H1 (cell line): ENCODE results near the gene RNPEPL1. TPM values are rescaled to one million over a fixed set of nuclear protein-coding genes. Genes with fewer than 3 reads are reported as not detected.

ENCODE experiments used
- CTCF ChIA-PET: fragments of 300-600 bp; sonication (Branson Sonifier 250); formaldehyde crosslinking; loops from one replicate; lab custom pipeline; 2021; ENCODE audit not compliant: partially characterized antibody; lab: Charles Lee
- POLR2A ChIA-PET: fragments of 300-600 bp; sonication (Branson Sonifier 250); formaldehyde crosslinking; loops from one replicate; lab custom pipeline; 2021; ENCODE audit warnings: inconsistent platforms; ENCODE audit not compliant: partially characterized antibody; lab: Charles Lee
- DNase-seq, 2 experiments: peaks; one replicate each; pipeline versions ENCODE4 v3.0.0 to v3.0.0-alpha.2; 2010 to 2022; ENCODE audit warnings: low spot score in 2 of 2, low read depth in 1 of 2, mixed read lengths in 1 of 2
- FAIRE-seq: peaks from 2 replicates; lab custom pipeline; 2011; peaks lifted over from hg19 to GRCh38; lab: Jason Lieb, UNC
- H2AFZ ChIP-seq: 2 replicates; pipeline ENCODE4 v1.8.1; 2012; ENCODE audit warnings: low read length, inconsistent platforms
- H2AK5ac ChIP-seq: 2 replicates; pipeline ENCODE4 v1.6.1; 2013; ENCODE audit warnings: low read depth, low read length
- H2BK120ac ChIP-seq: replicated peaks from 2 replicates; pipeline ENCODE3; 2013; ENCODE audit warnings: low read depth, low read length, inconsistent platforms
- H2BK12ac ChIP-seq: 2 replicates; pipeline ENCODE4 v1.6.1; 2013; ENCODE audit warnings: low read depth, low read length
- H2BK15ac ChIP-seq: 2 replicates; pipeline ENCODE4 v1.6.1; 2013; ENCODE audit warnings: low read length
- H2BK20ac ChIP-seq: 2 replicates; pipeline ENCODE4 v1.6.1; 2013; ENCODE audit warnings: low read length
- H2BK5ac ChIP-seq: 2 replicates; pipeline ENCODE4 v1.6.1; 2013; ENCODE audit warnings: low read depth, low read length
- H3K14ac ChIP-seq: 2 replicates; pipeline ENCODE4 v1.6.1; 2013; ENCODE audit warnings: inconsistent platforms; ENCODE audit not compliant: insufficient read length
- H3K18ac ChIP-seq: 2 replicates; pipeline ENCODE4 v1.6.1; 2013; ENCODE audit warnings: low read length; ENCODE audit errors: extremely low read depth
- H3K23ac ChIP-seq: 2 replicates; pipeline ENCODE4 v1.6.1; 2013; ENCODE audit warnings: inconsistent platforms; ENCODE audit not compliant: insufficient read length
- H3K23me2 ChIP-seq: 2 replicates; pipeline ENCODE4 v1.6.1; 2013; ENCODE audit warnings: low read depth, low read length
- H3K27ac ChIP-seq: 2 replicates; pipeline ENCODE4 v1.6.1; 2011; ENCODE audit warnings: low read depth, low read length, inconsistent platforms
- H3K27me3 ChIP-seq, 4 experiments: replicated peaks in 1 of 4; 1 replicate in 1 of 4; 2 replicates in 3 of 4; pipeline versions ENCODE4 v1.6.1 to v1.8.1; 2011 to 2013; ENCODE audit warnings: low read length in 3 of 4, mild to moderate bottlenecking in 3 of 4, inconsistent platforms in 2 of 4, mixed read lengths in 2 of 4, moderate library complexity in 1 of 4; ENCODE audit not compliant: control insufficient read depth in 3 of 4, insufficient read depth in 3 of 4; ENCODE audit errors: extremely low read depth in 1 of 4
- H3K36me3 ChIP-seq, 4 experiments: 2 replicates each; pipeline versions ENCODE4 v1.6.1 to v1.8.1; 2011 to 2013; ENCODE audit warnings: mild to moderate bottlenecking in 4 of 4, low read length in 3 of 4, moderate library complexity in 2 of 4, control low read depth in 1 of 4, inconsistent platforms in 1 of 4; ENCODE audit not compliant: insufficient read depth in 4 of 4, control insufficient read depth in 2 of 4
- H3K4ac ChIP-seq: replicated peaks from 2 replicates; pipeline ENCODE3; 2013; ENCODE audit warnings: low read length, low read depth, mixed read lengths, inconsistent platforms; ENCODE audit not compliant: insufficient read length
- H3K4me1 ChIP-seq, 4 experiments: replicated peaks in 1 of 4; 1 replicate in 1 of 4; 2 replicates in 3 of 4; pipeline versions ENCODE4 v1.6.1 to v1.8.1; 2011 to 2013; ENCODE audit warnings: low read length in 3 of 4, inconsistent platforms in 2 of 4, mixed read lengths in 1 of 4; ENCODE audit not compliant: insufficient read depth in 4 of 4, control insufficient read depth in 3 of 4
- H3K4me2 ChIP-seq, 2 experiments: 2 replicates each; pipeline versions ENCODE4 v1.6.1 to v1.8.1; 2011 to 2013; ENCODE audit warnings: low read depth in 2 of 2, low read length in 2 of 2, control low read depth in 1 of 2, inconsistent platforms in 1 of 2, mild to moderate bottlenecking in 1 of 2; ENCODE audit not compliant: insufficient read depth in 1 of 2
- H3K4me3 ChIP-seq, 4 experiments: fragments of 200-600, 300-600 bp in 1 of 4; sonication (generic), shearing (Covaris generic), sonication (Bioruptor Twin) in 1 of 4; 2 replicates each; pipeline versions ENCODE4 v1.5.1 to v1.8.1; 2011 to 2016; ENCODE audit warnings: low read length in 4 of 4, low read depth in 3 of 4, control low read depth in 2 of 4, inconsistent platforms in 2 of 4, mild to moderate bottlenecking in 2 of 4, mixed read lengths in 1 of 4, moderate library complexity in 1 of 4; ENCODE audit not compliant: insufficient read depth in 2 of 4; ENCODE audit errors: extremely low read depth in 1 of 4
- H3K56ac ChIP-seq: replicated peaks from 2 replicates; pipeline ENCODE3; 2013; ENCODE audit warnings: low read depth, mild to moderate bottlenecking, mixed read lengths, low read length, inconsistent platforms; ENCODE audit not compliant: insufficient read length
- H3K79me1 ChIP-seq: 2 replicates; pipeline ENCODE4 v1.6.1; 2013; ENCODE audit warnings: low read depth, low read length, control low read depth
- H3K79me2 ChIP-seq, 2 experiments: 2 replicates each; pipeline versions ENCODE4 v1.6.1 to v1.8.1; 2012 to 2013; ENCODE audit warnings: low read length in 2 of 2, mild to moderate bottlenecking in 2 of 2, inconsistent platforms in 1 of 2; ENCODE audit not compliant: insufficient read depth in 2 of 2, control insufficient read depth in 1 of 2
- H3K9ac ChIP-seq, 4 experiments: replicated peaks in 1 of 4; 1 replicate in 1 of 4; 2 replicates in 3 of 4; pipeline versions ENCODE4 v1.6.1 to v1.8.1; 2011 to 2013; ENCODE audit warnings: low read depth in 3 of 4, low read length in 3 of 4, control low read depth in 2 of 4, mild to moderate bottlenecking in 2 of 4, moderate library complexity in 2 of 4, inconsistent platforms in 1 of 4; ENCODE audit errors: extremely low read depth in 1 of 4
- H3K9me3 ChIP-seq, 2 experiments: 2 replicates each; pipeline versions ENCODE4 v1.6.1 to v1.8.1; 2012 to 2013; ENCODE audit warnings: mild to moderate bottlenecking in 2 of 2, moderate library complexity in 2 of 2, control low read depth in 1 of 2, inconsistent platforms in 1 of 2, low read depth in 1 of 2, low read length in 1 of 2, mixed read lengths in 1 of 2; ENCODE audit not compliant: insufficient read depth in 2 of 2
- H4K20me1 ChIP-seq, 2 experiments: replicated peaks in 1 of 2; 2 replicates each; pipeline versions ENCODE3 to v1.8.1; 2011 to 2013; ENCODE audit warnings: inconsistent platforms in 2 of 2, low read length in 2 of 2, mild to moderate bottlenecking in 1 of 2; ENCODE audit not compliant: insufficient read depth in 2 of 2, control insufficient read depth in 1 of 2
- H4K5ac ChIP-seq: 2 replicates; pipeline ENCODE4 v1.6.1; 2013; ENCODE audit warnings: low read length, low read depth, mixed read lengths, inconsistent platforms; ENCODE audit not compliant: insufficient read length
- H4K8ac ChIP-seq: 2 replicates; pipeline ENCODE4 v1.8.0; 2013; ENCODE audit warnings: mild to moderate bottlenecking, moderate library complexity, low read length, inconsistent platforms; ENCODE audit not compliant: insufficient read depth; ENCODE audit errors: extremely low read depth
- H4K91ac ChIP-seq: replicated peaks from 2 replicates; pipeline ENCODE3; 2013; ENCODE audit warnings: low read length, mixed read lengths, inconsistent platforms; ENCODE audit not compliant: insufficient read length
- KDM4A ChIP-seq: IDR thresholded peaks from one replicate; pipeline ENCODE4 v1.7.1; 2012; ENCODE audit warnings: low read depth, mild to moderate bottlenecking, moderate library complexity, low read length, inconsistent platforms; ENCODE audit not compliant: severe bottlenecking
- WGBS, 2 experiments: shearing (Covaris generic) in 1 of 2; methylation state at CpG; one replicate each; pipeline versions ENCODE4 v1.1.6 to v1.1.7; 2013 to 2015; ENCODE audit warnings: low lambda C conversion rate in 2 of 2, mixed read lengths in 2 of 2, inconsistent platforms in 1 of 2, low coverage in 1 of 2, missing lambda C conversion rate in 1 of 2; ENCODE audit not compliant: insufficient replicate concordance in 2 of 2, insufficient coverage in 1 of 2, insufficient read length in 1 of 2; ENCODE audit errors: extremely low coverage in 1 of 2, missing lambda C conversion rate in 1 of 2; 5-methylcytosine and 5-hydroxymethylcytosine counted together
- polyA plus RNA-seq, 7 experiments: library from polyadenylated mRNA; depleted of rRNA in 3 of 7; stranded (reverse) in 5 of 7; unstranded in 2 of 7; fragments of >200 nt in 5 of 7; fragments of 200-250 nt in 2 of 7; gene quantifications; 1 replicate in 5 of 7; 2 replicates in 1 of 7; 4 replicates in 1 of 7; pipeline versions ENCODE4 v1.2.1 to v1.2.3, GENCODE V29; 2011 to 2013; ENCODE audit warnings: missing spikeins in 2 of 7, mixed read lengths in 2 of 7
- total RNA-seq: library from RNA; stranded (reverse); fragmentation: NEBNext Ultra II Directional; extraction: Animal tissue kit (Norgen Biotek cat#: 25700); gene quantifications from 2 replicates; pipeline ENCODE4 v1.2.1, GENCODE V29; 2021
- TF ChIP-seq, protein P1 (sequence below), 3 experiments: IDR thresholded peaks; 1 replicate in 2 of 3; 2 replicates in 1 of 3; pipeline versions ENCODE4 v1.5.1 to v1.6.1; 2011; ENCODE audit warnings: low read length in 3 of 3, mild to moderate bottlenecking in 3 of 3, inconsistent platforms in 2 of 3, low read depth in 1 of 3, moderate library complexity in 1 of 3; ENCODE audit not compliant: insufficient read depth in 1 of 3; ENCODE audit errors: control extremely low read depth in 1 of 3

Gene RNPEPL1
- total and polyA plus RNA-seq, 2 of the 8 experiments (the other 6 are each of a cell fraction or from before 2014, with no cell fraction given): 9.0 to 11.3 TPM

- DNase-seq: peak in 1 of 2 experiments; percentile 38
- H3K27ac ChIP-seq: no peak overlapping the region
- no peak overlapping the region for H4K8ac ChIP-seq
- no peak overlapping the region for H2BK5ac ChIP-seq
- no peak overlapping the region for H2BK12ac ChIP-seq
- TF ChIP-seq KDM4A: no peak
- TF ChIP-seq, protein P1, sequence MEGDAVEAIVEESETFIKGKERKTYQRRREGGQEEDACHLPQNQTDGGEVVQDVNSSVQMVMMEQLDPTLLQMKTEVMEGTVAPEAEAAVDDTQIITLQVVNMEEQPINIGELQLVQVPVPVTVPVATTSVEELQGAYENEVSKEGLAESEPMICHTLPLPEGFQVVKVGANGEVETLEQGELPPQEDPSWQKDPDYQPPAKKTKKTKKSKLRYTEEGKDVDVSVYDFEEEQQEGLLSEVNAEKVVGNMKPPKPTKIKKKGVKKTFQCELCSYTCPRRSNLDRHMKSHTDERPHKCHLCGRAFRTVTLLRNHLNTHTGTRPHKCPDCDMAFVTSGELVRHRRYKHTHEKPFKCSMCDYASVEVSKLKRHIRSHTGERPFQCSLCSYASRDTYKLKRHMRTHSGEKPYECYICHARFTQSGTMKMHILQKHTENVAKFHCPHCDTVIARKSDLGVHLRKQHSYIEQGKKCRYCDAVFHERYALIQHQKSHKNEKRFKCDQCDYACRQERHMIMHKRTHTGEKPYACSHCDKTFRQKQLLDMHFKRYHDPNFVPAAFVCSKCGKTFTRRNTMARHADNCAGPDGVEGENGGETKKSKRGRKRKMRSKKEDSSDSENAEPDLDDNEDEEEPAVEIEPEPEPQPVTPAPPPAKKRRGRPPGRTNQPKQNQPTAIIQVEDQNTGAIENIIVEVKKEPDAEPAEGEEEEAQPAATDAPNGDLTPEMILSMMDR (IDR thresholded peaks at IDR 0.05; ENCODE audit: control extremely low read depth in 1 of 3, insufficient read depth in 1 of 3, low read depth in 1 of 3, low read length in 3 of 3): peak in 1 of 3 experiments; percentile 23; a peak in 1 of 4 replicates
- H2AFZ ChIP-seq: no peak overlapping the region
- H3K23me2 ChIP-seq: peaks cover 10% of the 10 kb centered on the region; the same call in 1 of the 2 replicates
- H2BK15ac ChIP-seq: no peak overlapping the region
- H4K91ac ChIP-seq: no peak overlapping the region
- H3K4me1 ChIP-seq: peaks cover 0 to 30% (median 22%) of the 10 kb centered on the region in 4 experiments; a peak in 6 of 7 replicates
- peaks cover 15 to 29% (median 27%) of the 10 kb centered on the region in 4 experiments for H3K27me3 ChIP-seq
- no peak overlapping the region for H3K56ac ChIP-seq
- H4K20me1 ChIP-seq: peaks cover 0 to 10% of the 10 kb centered on the region in 2 experiments
- no peaks in the 10 kb centered on the region for H3K79me1 ChIP-seq
- H3K23ac ChIP-seq: no peak overlapping the region
- CTCF ChIA-PET: interaction anchor here (0.8 to 5.3 kb wide), 11 partner anchors 7 to 236 kb away, joined by 3 to 37 read pairs (median 3); partner anchors contain the start of genes ANKMY1 and CAPN10
- H3K4ac ChIP-seq: no peak overlapping the region
- H4K5ac ChIP-seq: no peak overlapping the region
- H3K4me2 ChIP-seq: no peak overlapping the region
- H3K9ac ChIP-seq: no peak overlapping the region
- no peaks in the 10 kb centered on the region; a peak in 1 of 8 replicates for H3K36me3 ChIP-seq
- FAIRE-seq: no peak
- no peak overlapping the region for H3K14ac ChIP-seq
- no peak overlapping the region for H2AK5ac ChIP-seq
- no peaks in the 10 kb centered on the region for H3K9me3 ChIP-seq
- H3K79me2 ChIP-seq: no peaks in the 10 kb centered on the region
- H2BK20ac ChIP-seq: no peak overlapping the region
- WGBS, 2 experiments: 94% methylated on average over 9 of the region's 10 CpGs; no CpG with 5 or more reads in 1 of the 2 experiments
- no peak overlapping the region for H3K18ac ChIP-seq
- H3K4me3 ChIP-seq: no peak overlapping the region
- POLR2A ChIA-PET: interaction anchor here (3.0 kb wide), 1 partner anchor 22 kb away, joined by 21 read pairs; the partner anchor contains the start of gene CAPN10
- H2BK120ac ChIP-seq: no peak overlapping the region
Observed at GRCh38 chr2:240564561-240565332, 3.5 kb upstream of the RNPEPL1 start.
